HG03066 (cell line): Measurements from ENCODE around the gene MICAL3.
"Not testable (repeated sequence)": the region's sequence is repeated elsewhere in the genome, so short reads cannot be mapped to it uniquely, and the experiment has no call there.

Experiments used
- ATAC-seq: cut with Tn5 transposase; IDR thresholded peaks from one replicate; pipeline ENCODE4 v1.9.1; 2021; ENCODE audit warnings: low read depth; ENCODE audit not compliant: unreplicated experiment

Gene MICAL3, protein sequence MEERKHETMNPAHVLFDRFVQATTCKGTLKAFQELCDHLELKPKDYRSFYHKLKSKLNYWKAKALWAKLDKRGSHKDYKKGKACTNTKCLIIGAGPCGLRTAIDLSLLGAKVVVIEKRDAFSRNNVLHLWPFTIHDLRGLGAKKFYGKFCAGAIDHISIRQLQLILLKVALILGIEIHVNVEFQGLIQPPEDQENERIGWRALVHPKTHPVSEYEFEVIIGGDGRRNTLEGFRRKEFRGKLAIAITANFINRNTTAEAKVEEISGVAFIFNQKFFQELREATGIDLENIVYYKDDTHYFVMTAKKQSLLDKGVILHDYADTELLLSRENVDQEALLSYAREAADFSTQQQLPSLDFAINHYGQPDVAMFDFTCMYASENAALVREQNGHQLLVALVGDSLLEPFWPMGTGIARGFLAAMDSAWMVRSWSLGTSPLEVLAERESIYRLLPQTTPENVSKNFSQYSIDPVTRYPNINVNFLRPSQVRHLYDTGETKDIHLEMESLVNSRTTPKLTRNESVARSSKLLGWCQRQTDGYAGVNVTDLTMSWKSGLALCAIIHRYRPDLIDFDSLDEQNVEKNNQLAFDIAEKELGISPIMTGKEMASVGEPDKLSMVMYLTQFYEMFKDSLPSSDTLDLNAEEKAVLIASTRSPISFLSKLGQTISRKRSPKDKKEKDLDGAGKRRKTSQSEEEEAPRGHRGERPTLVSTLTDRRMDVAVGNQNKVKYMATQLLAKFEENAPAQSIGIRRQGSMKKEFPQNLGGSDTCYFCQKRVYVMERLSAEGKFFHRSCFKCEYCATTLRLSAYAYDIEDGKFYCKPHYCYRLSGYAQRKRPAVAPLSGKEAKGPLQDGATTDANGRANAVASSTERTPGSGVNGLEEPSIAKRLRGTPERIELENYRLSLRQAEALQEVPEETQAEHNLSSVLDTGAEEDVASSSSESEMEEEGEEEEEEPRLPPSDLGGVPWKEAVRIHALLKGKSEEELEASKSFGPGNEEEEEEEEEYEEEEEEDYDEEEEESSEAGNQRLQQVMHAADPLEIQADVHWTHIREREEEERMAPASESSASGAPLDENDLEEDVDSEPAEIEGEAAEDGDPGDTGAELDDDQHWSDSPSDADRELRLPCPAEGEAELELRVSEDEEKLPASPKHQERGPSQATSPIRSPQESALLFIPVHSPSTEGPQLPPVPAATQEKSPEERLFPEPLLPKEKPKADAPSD (N-terminal part only)

DNA sequence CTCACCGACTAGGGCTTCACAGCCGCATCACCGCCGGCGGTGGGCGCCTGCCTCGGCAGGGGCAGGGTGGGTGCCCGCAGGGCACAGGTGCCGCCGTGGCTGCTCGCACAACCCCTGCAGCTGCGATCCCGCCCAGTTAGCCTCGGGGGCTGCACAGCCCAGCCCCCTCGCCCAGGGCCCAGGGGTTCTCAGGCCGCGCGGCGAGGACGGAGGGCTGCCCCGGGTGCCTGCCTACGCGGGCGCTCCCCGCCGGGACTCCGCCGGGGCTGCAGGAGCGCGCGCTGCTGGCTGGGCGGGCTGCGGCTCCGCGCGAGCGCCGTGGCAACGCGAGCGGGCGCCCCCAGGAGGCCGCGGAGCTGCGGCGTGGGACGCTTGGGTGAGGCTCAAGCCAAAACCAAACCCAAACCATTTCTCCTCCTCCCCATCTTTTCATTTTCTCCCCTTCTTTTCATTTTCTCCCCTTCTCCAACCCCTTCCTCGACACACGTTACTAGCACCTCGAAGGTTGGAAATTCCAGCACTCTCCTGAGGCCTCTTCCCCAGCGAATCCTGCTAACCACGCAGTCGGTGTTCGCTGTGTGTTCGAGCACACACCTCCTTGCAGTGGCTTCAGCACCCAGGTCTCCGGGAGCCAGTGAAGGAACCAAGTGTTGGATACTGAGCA lies at the start of gene MICAL3:
Gene MICAL3 (minus strand): TSS at position 286 of the 664 bp plus-strand sequence. CDS start 117,749 bp downstream, outside the sequence.
- no peak for ATAC-seq

DNA sequence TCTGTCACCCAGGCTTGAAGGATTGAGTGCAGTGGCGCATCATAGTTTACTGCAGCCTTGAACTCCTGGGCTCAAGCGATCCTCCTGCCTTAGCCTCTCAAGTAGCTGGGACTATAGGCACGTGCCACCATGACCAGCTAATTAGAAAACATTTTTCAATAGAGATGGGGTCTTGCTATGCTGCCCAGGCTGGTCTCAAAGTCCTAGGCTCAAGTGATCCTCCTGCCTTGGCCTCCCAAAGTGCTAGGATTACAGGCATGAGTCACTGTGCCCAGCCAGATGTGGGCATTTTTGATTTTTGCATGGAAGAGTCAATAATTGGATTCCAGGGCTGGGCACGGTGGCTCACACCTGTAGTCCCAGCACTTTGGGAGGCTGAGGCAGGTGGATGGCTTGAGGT lies 49.6 kb upstream of the MICAL3 start:
- ATAC-seq: not testable (repeated sequence)

DNA sequence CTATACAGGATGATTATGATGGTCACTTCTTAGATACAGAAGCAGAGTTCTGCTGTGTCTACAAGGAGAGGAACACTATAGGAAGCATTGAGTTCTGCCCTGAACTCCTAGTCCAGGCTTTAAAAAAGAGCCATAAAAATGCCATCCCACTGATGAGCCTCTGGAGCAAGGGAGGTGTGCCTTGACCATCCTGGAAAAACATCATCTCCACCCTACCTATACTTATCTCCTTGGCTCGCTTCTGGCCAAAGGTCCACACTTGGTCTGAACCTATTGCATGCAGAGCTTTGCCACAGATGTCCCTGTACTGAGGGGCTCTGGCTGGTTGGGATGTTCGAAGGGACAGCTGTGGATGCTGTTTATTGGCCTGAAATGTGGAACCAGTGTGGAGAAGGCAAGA lies 49.1 kb upstream of the MICAL3 start:
- no peak for ATAC-seq

DNA sequence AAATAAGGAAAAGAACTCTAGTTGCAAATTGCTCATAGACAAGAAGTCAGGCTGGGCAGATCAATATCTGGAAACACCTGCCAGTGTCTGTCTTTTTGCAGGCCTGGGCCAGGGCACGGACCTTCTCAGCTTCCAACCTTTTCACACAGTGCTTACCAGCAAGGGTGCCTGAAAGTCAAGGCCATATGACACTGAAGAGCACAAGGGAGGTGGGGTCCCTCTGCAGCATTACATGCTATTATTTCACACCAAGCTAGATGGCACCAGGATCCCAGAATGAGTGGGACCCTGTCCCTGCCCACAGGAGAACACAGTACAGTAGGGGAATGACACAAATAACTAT lies 47.6 kb upstream of the MICAL3 start:
- no peak for ATAC-seq

DNA sequence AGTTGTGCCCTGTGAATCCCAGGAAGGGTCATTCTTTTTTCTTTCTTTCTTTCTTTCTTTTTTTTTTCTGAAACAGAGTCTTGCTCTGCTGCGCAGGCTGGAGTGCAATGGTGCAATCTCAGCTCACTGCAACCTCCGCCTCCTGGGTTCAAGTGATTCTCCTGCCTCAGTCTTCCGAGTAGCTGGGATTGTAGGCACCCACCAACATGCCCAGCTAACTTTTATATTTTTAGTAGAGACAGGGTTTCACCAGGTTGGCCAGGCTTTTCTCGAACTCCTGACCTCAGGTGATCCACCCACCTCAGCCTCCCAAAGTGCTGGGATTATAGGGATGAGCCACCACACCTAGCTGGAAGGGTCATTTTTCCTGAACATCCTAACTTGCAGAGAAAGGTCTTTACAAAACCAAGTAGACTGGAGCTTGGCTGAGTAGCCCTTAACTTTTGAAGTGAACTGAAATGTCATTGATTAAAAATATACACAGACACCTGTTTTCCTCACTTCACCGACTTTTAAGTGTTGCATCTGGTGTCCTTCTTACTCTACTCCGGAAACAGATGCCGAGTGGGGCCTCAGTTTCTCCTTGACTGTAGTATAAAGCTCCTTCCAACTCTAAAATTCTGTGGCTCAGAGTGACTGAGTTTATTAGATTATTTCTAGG lies 47.1 kb upstream of the MICAL3 start:
- not testable (repeated sequence) for ATAC-seq

DNA sequence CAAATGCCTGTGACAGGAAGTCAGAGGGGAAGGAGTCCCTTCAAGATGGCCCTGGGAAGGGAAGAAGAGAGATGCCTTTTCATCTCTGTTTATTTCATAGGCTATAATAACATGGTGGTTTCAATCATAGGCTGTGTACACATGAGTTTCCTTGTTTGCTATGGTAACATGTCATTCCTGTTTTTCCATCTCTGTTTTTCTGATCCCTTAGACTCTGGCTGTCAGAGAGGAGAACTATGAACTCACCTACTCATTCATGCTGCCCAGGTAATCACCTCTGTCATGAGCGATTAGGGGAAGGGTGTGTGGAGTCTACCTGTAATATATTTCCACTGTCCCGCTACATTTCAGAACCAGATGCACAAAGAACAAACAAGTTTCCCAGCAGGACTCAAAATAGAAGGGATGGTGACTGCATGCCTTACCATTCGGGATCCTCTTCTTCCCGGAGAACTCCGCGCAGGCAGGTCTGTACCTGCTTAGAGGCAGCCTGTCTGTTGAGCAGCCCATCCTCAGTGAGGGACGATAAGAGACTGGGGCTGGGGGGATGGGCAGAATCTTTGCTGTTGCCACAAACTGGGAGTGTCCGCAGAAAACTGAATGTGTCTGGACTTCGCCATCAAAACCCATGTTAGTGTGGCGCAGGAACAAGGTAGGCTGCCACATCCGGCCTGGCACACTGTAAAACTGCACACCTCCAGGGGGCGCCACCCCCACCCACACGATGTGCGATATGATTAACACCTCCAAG lies 46.4 kb upstream of the MICAL3 start:
- no peak for ATAC-seq

DNA sequence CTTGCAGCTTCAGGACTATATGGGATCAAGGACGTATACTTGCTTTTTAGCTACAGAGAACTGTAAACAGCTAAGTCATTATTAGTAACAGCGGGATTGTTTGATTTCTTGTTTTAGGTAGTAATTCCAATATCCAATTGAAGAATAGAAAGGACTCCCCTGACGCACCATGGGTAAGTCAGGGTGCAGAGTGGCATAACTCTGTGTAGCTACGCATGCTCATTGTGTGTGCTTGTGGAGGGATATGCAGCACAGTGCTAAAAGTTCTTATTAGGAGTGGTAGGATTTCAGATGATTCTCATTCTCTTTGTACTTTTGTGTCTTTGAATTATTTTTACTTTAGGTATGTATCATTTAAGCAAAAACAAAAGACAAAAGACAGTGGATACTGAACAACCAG lies 45.7 kb upstream of the MICAL3 start:
- no peak for ATAC-seq

DNA sequence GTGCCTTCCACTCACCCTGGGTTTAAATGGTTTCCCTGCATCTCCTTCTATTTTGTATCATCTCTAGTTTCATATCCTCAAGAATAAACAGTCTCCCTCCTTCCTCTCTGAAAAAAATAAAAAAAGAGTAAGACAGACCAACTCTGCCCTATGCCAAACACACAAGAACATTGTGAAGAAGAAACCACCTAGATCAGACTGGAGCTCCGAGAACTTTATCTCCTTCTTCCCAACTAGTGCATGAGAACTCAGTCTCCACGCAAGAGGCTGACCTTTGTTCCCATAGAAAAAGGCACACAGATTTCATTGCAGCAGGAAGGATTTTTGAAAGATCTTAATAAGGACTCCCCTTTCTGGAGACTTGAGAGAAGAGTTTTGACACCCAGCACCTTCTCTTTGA lies 44.7 kb upstream of the MICAL3 start:
- no peak for ATAC-seq

DNA sequence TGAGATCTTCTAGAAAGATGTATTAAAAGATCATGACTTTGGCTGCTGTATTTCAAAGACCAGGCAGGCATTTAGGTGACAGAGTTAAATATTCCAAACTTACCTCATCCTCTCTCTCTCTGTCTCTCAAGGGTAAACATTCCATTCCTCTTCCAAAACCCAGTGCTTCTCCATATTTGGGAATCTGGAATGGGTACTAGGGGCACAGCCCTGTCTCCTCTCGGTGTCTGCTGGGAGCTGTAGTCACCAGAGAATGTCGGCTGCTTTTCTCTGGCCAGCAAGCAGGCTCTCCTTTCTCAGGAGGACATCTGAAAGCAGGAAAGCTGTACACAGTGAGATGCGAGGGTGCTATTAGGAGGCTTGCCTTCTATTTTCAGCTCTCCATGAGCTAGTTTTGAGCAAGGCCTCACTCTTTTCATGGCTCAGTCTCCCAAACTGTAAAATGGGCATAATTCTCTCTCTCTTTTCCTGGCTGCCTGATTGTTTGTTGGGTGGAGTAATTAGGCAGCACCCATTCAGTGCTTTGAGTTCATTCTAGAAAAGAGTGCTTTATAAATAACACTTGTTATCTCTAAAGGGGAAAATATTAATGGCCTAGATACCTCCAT lies 44.1 kb upstream of the MICAL3 start:
- no peak for ATAC-seq

DNA sequence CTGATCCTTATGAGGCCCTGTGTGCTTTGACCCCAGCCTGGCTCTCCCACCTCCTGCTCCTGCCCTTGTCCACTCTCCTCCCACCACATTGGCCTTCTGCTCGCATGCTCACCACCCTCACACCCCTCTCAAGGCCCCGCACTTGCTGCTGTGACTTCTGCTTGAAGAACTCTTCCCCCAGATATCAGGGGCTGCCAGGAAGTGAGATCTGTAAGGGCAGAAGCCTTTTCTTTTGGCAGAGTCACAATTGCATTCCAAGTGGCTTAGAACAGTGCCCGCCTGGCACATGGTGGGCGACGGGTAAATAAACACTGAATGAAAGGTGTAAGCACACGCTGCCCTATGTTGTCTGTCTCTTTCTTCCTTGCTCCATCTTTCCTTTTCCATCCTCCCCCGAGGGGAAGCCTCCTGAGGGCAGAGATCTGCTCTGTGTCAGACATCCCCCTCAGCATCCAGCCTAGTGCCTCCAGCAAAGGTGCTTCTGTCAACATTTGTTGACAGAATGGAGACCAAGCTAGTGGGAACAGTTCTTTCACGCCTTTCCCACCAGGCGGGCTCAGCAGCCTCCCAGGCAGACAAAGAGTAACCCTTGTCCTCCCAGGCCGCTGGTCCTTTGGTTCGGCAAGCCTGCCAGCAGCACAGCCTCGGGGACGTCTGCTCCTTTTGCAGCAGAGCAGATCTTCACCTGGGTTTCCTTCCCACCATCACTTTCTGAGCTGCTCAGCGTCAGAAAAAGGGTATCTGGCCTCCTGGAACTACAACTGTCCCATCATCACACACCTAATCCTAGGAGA lies 43.4 kb upstream of the MICAL3 start:
- no peak for ATAC-seq

DNA sequence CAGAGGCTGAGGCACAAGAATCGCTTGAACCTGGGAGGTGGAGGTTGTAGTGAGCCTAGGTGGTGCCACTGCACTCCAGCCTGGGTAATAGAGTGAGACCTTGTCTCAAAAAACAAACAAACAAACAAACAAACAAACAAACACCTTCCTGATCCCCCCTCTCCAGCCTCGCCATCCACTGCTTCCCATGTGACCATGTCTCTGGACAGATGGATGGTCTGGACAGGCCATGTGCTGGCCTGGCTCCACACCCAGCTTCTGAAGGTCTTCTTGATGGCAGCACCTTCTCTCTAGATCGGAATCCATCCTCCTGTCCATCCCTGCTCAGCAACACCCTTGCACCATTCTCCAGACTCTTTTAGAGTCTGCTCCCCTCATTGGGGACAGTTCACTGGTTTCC lies 42.8 kb upstream of the MICAL3 start:
- no peak for ATAC-seq

DNA sequence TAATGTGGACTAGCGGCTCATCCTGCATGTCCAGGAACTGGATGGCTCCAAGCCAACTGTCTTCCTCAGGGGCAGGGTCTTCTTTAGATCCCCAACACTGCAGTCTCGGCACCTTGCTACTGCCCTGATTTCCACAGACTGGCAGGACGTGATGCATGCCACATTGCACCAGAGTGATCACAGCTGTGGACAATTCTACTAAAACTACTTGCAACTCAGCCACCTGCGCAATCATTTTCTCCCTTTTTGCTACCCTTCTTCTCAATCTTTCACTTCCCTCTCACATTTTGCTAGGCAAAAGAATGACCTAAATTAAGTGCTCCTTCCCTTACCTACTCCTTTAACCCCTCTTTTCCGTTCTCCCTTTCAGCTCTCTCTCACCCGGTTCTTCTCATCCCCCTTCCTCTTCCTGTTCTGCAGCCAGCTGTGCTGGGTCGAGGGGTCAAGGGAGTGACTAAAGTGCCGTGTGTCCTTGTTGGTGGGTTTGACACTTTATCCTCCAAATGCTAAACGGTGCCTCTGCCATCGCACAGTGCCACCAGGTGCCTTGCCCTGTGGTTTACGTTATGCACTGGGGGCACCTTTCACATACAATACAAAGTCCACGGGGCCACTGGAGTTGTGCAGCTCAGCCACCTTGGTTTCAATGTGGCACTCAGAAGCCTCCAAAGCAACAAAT lies 42.0 kb upstream of the MICAL3 start:
- ATAC-seq: no peak

DNA sequence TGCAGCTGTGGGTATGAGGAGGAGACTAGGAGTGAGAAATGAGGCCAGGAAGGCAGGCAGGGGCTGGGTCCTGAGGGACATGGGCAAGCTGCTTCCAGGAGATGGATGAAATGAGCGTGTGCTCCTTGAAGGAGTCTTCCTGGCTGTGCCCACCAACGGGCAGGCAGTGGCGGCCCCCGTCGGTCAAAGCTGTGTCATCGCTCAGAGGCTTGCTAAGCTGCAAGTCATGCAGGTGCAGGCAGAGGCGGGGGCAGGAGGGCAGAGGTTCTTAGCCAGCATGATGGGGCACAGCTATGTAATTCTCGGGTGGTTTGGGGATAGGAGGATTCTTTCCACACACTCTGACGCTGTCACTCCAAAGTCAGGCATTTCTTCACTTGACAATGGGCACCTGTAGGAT lies 40.9 kb upstream of the MICAL3 start:
- ATAC-seq: no peak

DNA sequence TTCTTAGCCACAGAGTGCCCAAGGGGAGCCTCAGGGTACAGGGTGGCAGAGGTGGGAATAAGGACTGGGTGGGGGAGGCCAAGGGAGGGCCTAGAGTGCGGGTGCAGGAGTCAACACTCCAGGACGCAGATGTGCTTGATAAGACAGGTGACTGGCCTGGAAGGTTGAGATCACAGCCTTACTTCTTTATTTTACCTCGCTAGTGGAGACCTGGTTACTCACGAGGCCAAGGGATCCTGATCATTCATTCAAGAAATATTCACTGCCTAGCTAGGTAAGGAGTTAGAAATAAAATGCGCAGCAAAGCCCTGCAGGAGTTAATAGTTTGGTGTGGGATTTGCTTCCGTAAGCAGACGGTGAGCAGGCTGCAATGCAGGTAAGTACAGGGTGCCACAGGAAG lies 40.3 kb upstream of the MICAL3 start:
- ATAC-seq: no peak

DNA sequence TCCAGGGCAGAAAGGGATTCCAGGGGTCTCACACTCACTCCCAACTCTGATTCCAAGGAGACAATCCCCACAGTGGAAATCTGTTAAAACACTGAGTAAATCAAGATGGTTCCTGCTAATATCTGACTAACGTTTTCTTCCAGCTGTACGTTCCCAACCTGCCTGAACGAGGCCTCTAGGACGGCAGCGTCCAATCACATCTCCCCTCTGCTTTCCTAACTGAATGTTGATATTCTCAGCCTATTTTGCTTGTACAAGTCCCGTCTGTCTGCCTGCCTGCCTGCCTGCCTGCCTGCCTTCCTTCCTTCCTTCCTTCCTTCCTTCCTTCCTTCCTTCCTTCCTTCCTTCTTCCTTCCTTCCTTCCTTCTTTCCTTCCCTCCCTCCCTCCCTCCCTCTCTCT lies 39.4 kb upstream of the MICAL3 start:
- not testable (repeated sequence) for ATAC-seq

DNA sequence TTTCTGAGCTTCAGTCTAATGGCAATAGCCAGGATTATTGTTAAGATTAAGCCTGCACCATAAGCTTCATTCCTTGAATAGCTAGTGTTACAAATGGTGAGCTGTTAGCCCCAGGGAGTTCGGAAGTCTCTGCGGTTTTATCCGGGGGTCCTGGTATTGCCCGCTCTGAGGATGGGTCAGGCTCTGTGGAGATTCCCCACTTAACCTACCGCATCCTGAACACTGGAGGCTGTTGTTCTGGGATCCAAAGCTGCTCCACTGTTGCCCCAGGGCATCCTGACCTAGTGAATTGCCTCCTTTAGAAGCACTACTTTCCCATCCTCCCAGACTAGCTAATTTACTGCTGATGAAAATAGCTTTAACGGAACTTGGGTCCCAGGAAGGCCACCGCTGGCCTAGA lies 38.9 kb upstream of the MICAL3 start:
- ATAC-seq: no peak

DNA sequence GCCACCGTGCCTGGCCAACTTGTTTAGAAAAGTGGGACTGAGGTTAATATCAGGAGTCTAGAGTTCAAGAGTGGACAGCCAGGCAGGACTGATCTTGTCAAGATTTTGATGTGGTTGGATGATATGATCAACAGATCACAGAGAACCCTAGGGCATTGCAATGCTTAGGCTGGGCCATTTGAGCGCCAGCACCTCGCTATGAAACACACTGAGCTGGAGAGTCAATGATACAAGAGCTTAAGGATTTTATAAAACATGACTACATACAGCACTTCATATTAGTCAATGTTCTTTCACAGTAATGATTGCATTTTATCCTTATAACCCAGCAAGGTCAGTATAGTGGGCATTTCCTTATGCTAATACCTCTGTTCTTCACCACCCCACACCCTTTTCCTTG lies 38.1 kb upstream of the MICAL3 start:
- no peak for ATAC-seq
